ENCODE measurements around the gene IFFO2.

DNA sequence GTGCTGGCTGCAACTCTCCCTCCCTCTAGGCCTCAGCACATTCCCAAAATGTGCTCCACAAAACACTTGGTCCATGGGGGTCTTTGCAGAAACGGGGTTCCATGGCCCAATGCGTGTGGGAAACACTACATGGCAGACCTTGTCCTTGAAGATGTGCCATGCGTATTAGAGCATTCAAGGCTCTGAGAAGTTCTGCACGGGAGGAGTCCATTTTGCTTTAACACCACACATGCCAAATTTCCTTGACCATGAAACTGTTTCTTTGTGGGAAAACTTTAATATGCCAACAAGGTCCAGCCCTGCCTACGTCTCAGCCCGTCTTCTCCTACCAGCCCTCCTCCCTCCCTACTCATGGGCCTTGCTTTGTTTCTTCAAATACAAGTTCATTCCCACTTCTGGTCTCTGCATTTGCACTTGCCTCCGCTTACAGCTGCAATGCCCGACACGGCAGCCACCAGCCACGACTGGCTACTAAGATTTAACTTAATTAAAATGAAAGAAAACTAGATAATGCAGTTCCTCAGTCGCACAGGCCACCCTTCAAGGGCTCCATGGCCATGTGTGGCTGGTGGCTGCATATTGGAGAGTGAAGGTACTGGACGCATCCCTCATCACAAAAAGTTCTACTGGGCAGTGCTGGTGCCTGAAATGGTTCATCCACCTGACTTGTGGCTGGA lies 77.8 kb downstream of the IFFO2 start:
- TF ChIP-seq CEBPB (IDR thresholded peaks at IDR 0.05): no peak
- TF ChIP-seq RAD21 (IDR thresholded peaks at IDR 0.05; ENCODE audit: low read depth): no peak
- TF ChIP-seq EP300 (IDR thresholded peaks at IDR 0.05; ENCODE audit: borderline replicate concordance): no peak
- no peak for TF ChIP-seq YY1 (IDR thresholded peaks at IDR 0.05; ENCODE audit: low read depth)
- no peak for TF ChIP-seq MAX (IDR thresholded peaks at IDR 0.05)
- TF ChIP-seq FOXM1 (IDR thresholded peaks at IDR 0.05; ENCODE audit: borderline replicate concordance, low read depth): no peak
- TF ChIP-seq TAF1 (IDR thresholded peaks at IDR 0.05; ENCODE audit: low read depth): no peak
- no peak for TF ChIP-seq EGR1 (IDR thresholded peaks at IDR 0.05)
- TF ChIP-seq, protein P1, sequence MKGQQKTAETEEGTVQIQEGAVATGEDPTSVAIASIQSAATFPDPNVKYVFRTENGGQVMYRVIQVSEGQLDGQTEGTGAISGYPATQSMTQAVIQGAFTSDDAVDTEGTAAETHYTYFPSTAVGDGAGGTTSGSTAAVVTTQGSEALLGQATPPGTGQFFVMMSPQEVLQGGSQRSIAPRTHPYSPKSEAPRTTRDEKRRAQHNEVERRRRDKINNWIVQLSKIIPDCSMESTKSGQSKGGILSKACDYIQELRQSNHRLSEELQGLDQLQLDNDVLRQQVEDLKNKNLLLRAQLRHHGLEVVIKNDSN (IDR thresholded peaks at IDR 0.05): no peak
- TF ChIP-seq TCF12 (IDR thresholded peaks at IDR 0.05; ENCODE audit: low read depth): no peak
- TF ChIP-seq TEAD4 (IDR thresholded peaks at IDR 0.05): no peak
- TF ChIP-seq, protein P2, sequence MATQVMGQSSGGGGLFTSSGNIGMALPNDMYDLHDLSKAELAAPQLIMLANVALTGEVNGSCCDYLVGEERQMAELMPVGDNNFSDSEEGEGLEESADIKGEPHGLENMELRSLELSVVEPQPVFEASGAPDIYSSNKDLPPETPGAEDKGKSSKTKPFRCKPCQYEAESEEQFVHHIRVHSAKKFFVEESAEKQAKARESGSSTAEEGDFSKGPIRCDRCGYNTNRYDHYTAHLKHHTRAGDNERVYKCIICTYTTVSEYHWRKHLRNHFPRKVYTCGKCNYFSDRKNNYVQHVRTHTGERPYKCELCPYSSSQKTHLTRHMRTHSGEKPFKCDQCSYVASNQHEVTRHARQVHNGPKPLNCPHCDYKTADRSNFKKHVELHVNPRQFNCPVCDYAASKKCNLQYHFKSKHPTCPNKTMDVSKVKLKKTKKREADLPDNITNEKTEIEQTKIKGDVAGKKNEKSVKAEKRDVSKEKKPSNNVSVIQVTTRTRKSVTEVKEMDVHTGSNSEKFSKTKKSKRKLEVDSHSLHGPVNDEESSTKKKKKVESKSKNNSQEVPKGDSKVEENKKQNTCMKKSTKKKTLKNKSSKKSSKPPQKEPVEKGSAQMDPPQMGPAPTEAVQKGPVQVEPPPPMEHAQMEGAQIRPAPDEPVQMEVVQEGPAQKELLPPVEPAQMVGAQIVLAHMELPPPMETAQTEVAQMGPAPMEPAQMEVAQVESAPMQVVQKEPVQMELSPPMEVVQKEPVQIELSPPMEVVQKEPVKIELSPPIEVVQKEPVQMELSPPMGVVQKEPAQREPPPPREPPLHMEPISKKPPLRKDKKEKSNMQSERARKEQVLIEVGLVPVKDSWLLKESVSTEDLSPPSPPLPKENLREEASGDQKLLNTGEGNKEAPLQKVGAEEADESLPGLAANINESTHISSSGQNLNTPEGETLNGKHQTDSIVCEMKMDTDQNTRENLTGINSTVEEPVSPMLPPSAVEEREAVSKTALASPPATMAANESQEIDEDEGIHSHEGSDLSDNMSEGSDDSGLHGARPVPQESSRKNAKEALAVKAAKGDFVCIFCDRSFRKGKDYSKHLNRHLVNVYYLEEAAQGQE (IDR thresholded peaks at IDR 0.05; ENCODE audit: low read depth): no peak

All from Ishikawa (cell line).